HG03135 (cell line): ENCODE results near the gene FLVCR2.

Experiments used
- ATAC-seq: cut with Tn5 transposase; IDR thresholded peaks from one replicate; pipeline ENCODE4 v1.9.1; 2021; ENCODE audit warnings: mild to moderate bottlenecking, moderate library complexity; ENCODE audit not compliant: unreplicated experiment

Gene FLVCR2, protein sequence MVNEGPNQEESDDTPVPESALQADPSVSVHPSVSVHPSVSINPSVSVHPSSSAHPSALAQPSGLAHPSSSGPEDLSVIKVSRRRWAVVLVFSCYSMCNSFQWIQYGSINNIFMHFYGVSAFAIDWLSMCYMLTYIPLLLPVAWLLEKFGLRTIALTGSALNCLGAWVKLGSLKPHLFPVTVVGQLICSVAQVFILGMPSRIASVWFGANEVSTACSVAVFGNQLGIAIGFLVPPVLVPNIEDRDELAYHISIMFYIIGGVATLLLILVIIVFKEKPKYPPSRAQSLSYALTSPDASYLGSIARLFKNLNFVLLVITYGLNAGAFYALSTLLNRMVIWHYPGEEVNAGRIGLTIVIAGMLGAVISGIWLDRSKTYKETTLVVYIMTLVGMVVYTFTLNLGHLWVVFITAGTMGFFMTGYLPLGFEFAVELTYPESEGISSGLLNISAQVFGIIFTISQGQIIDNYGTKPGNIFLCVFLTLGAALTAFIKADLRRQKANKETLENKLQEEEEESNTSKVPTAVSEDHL

DNA sequence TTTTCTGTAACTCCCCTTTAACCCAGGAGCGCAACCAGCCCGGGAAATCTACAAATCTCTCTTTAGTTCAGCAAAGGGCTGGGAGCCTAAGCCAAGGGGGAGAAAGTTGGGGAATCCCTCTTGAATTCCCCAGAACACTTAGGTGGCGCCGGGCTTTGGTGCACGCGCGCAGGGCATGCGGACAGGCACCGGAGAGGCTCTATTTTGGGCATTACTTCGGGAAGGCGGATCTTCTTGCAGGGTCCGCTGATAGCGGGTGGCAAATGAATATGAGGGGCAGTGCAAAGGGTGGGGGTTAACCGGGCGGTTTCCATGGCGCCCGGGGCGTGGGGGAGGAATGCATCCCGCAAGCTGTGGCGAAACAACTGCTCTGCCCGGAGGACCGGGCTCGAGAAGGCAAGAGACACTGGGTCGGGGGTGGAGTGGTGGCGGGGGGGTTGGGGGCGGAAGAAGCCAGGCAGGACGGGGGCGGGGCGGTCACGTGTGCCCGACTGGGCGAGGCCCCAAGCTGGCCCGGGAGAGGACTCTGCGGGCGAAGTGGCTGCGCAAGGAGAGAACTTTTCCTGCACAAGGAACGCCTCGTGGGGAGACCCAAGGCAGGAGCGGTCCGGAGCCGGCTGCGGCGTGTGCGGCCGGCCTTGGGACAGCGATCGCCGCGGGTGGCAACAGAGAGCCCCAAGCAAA, at the start of gene FLVCR2:
FLVCR2 (plus strand) TSS at position 519 of the 684 bp plus-strand sequence. CDS start 353 bp downstream, outside the sequence.
- ATAC-seq = peak; percentile 33

DNA sequence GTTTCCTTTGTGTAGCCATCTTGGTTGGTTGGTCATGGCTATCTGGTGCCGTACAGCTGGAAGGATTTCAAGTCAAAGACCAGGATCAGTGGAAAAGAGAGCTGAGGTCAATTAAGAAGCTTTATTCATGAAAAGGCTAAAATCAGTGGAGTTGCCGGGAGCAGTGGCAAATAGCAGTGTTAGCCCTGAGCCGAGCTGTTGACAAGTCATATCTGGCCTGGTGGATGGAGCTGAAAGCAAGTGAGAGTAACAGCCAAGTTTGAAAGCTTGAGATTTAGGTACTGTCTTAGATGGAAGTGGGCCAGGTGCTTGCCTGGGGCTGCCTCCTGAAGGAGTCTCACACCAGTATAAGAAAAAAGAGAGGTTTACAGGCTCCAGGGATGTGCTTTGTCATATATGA, 47.2 kb upstream of the FLVCR2 start:
- ATAC-seq = no peak

DNA sequence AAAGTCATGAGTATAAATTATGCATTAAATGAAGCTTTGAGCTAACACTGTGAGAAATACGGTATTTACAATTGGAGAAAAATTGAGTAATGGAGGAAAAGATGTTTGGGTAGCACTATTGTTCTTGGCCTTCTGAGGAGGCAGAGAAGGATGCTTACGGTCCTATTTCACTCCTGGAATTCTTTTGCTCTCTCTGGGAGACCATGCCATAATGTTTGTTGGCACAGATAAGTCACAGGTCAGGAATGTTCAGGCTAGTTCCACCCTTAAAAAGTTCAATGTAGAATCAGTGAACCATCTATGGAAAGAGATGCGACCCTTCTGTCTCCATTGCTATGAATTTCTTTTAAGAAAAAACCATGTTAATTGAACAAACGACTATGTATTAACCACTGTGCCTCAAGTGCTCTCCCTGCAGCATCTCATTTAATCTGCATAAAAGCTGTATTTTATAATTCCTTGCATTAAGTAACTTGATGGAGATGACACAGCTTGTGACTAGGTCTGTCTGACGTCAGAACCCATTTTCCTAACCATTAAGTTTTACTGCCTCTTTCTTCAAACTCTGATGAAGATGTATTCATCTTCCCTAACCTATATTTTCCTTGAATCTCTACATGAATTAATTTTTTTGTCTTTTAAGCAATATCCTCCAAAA, 46.6 kb upstream of the FLVCR2 start:
- no peak for ATAC-seq

DNA sequence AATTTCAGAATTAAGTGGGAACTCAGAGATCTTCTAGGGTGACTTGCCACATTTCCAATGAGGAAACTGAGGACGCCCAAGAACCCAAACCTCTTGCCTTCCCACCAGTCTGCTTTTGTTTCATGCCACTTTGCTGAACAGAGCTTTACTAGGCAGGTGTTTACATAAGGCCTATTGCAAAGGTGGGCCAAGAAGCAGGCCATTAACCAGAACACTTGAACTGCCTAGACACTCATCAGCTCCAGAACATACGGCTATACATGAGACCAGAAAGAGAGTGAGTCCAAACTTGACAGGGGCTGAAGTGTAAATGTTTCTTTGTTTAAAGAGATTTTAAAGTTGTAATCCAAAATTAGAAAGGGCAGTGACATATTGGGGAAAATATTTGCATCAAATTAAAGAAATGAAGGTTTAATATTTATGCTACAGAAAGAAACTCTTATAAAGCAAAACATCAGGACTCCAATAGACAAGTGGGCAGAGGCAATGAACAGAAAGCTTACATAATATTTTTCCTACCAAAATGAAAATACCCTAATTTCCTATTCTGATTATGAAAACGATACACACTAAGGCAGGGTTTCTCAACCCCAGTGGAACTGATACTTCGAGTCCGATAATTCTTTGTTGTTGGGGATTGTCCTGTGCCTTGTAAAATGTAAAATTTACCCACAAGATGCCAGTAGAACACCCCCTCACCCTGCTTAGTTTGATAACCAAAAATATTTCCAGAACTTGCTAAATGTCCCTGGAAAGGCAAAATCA, 44.4 kb upstream of the FLVCR2 start:
- no peak for ATAC-seq

DNA sequence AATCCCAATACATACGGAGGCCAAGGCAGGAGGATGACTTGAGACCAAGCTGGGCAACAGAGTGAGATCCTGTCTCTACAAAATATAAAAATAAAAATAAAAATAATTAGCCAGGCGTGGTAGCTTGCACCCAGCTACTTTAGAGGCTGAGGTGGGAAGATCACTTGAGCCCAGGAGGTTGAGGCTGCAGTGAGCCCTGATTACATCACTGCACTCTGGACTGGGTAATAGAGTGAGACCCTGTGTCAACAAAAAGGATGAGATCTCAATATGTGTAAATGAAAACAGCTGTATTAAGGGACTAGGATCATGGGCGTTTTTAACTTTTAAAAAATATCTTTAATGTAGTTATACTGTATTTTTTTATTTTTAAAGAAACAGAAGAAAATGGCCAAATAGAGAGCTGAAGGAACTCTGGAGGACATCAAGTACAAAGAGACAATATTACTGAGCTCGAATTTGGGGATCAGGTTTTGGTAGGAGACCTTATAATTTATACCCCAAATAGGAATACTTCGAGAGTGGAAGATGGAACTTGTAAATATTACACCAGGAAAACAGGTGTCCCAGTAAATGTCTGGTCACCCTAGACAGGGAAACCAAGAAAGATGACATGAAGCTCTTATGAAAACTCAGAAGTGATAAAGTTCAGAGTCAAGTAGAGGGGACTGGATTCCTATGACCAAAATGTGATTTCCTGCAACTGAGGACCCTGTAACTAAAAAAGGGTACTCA, 43.1 kb upstream of the FLVCR2 start:
- no peak for ATAC-seq

DNA sequence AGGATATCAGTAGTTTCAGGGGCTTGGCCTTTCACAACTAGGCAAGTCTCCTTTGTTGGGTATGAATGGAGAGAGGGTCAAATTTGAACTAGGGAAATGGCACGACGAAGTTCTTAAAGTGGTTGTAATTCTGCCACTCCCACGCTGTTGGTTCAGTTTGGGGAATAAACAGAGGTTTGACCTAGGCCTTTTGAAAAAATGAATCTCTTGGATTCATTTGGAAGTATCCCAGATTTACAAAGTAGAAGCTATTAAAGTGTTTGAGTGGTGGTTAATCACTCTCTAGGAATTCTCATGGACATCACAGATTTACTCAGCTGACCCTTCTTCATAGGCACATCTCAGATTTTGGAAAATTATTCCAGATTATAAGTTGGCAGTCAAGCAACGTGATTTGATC, 41.3 kb upstream of the FLVCR2 start:
- no peak for ATAC-seq

DNA sequence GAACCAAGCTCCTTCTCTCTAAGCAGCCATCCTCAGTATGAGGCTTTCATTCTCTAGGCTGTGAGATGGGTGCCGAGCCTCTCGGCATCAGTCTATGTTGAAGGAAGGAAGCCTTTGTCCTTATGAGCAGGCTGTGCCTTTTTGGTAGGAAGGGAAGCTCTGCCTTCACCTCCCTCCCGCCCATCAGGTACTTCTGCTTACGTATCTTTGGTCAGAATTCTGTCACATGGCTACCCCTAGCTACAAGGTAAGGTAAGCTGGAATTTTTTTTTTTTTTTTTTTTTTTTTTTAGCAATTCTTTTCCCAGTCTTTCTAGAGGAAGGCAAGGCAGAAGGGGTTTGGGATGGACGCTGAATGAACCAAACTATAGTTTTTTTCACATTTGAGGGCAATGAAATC, 39.3 kb upstream of the FLVCR2 start:
- no peak for ATAC-seq

DNA sequence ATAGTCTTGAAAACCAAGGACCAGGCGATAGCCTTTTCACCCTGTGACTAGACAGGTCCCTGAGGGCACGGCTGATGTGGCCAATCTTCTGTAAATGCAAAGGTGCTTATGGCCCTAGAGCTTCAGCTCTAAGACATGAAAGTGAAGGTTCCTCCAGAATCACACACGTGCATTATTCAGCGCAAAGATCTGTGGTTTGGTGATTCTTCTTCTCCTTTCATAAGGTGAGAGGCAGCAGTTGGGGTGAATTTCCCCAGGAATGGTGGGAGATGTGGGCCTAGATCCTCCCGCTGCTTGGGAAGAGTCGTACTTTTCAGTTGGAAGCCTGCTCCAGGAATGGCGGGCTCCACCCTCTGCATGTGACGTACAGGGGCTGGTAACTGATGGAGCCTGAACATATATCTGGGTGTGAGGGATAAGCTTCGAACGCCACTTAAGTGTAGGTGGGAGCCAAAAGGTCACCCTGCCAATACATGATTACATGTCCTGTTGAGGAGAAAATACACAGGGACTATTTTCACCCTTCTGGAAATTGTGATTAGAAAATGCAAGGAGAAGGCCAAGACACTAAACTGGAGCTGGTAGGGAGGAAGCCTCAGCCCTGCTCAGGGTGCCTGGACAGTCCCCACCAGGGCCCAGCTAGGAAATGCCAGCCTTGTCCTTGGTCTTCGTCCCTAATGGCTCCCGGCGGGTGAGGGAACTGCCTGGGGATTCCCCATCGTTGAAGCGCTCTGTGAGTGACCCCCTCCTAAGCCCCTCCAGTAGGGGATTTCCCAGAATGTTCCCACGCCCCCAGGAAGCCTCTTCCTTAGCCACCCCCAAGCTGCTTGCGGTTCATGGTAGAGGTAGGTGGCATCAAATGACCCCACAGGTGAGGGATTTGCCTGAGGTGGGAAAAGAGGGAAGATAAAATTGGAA, 38.6 kb upstream of the FLVCR2 start:
- no peak for ATAC-seq

DNA sequence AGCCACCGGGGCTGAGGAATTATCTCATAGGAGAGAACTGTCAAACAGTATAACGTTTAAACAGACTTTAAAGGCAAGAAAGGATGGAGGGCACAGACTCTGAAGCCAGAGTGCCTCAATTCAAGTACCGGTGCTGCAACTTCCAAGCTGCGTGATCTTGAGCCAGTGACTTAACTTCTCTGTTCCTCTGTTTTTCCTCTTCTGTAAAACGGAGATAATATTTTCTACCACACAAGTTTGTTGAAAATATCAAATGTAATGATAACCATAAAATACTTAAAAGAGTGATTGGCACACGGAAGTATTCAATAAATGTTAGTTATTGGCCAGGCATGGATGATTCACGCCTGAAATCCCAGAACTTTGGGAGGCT, 38.0 kb upstream of the FLVCR2 start:
- ATAC-seq = no peak

DNA sequence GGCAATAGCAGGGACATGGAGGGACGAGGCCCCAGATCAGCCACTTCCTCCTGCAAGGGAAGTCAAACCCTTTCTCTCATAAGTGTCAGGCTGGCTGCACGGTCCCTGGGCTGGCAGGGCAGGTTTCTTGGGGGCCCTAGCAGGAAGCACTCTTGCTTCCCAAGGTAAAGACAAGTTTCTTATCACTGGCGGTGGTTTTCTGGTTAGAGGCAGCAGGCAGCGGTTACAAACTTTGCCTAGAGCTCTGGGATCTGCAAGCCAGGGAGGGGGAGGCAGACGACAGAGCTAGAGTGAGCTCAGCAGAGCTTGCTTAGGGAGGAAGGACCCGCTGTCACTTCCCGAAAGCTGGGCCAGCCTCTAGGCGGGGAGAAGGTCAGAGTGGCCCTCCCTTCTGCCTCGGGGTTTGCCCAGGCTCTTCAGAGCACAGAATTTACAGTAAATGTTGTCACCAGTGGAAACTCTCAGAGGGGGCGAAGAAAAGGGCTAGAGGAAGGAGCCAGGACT, 35.8 kb upstream of the FLVCR2 start:
- peak; percentile 57 for ATAC-seq

DNA sequence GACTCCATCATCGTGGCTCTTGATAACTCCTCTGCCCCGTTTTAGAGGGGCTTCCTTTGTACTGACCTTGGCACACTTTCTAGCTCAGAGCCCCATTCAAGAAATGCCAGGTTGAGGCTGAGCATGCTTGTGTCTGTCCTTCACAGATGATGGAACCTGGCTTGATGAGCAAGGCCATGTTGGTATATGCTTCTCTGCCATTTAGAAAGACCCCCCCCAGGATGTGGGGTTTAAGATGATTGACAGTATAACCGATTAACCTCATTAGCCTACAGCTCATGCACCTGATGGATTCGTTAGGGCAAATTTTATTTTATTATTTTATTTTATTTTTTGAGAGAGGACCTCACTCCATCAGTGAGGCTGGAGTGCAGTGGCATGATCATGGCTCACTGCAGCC, 35.2 kb upstream of the FLVCR2 start:
- ATAC-seq = no peak

DNA sequence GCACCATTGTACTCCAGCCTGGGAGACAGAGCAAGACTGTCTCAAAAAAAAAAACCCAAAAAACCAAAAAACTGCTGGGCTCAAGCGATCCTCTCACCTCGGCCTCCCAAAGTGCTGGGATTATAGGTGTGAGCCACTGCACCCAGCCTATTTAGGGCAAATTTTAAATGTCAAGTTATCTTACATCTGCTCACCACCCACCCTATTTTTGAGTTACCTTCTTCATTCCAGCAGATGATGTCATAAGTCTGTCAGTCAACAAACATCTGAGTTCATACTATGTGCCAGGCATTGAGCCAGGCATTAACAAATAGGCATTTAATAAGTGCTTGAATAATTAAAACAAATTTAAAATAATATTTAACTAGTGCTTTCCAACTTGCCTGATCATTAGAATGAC, 34.6 kb upstream of the FLVCR2 start:
- ATAC-seq = no peak

DNA sequence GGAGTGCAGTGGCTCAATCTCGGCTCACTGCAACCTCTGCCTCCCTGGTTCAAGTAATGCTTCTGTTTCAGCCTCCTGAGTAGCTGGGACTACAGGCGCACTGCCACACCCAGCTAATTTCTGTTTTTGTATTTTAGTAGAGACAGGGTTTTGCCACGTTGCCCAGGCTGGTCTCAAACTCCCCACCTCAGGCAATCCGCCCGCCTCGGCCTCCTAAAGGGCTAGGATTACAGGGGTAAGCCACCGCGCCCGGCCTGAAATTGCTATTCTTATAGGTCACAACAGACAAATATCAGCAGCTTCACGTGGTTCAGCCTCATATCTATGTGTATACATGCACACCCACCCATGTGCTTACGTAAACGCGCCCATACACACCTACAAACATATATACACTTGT, 32.5 kb upstream of the FLVCR2 start:
- no peak for ATAC-seq

DNA sequence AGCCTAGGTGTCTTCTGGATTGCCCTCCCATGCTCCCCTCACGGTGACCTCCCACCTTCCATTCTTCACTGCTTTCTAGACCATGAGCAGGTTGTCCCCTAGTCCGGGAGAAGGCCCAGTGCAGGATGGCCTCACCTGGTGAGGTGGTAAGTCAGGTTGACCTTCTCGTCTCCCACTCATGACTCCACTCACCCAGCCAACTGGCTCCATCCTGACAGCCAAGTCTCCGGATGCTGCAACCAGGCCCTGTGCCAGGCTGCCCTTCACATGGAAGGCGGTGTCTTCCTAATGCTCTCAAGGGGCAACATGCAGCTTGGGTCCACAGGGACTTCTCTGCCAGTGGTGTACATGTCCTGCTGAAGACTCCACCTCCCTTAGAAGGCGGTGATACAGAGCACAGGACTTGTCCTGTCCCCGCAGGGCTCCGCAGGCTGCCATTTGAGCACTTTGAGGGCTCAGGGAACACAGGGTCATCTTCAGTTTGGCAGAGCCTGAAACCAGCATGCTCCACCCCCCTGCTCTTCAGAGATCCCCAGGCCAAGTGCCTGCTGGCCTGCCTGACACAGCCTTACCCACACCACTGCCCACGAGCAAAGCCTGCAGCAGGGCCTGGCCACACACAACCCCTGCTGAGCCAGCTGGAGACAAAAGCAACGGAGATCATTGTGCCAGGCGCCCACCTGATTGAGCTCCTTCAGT, 30.7 kb upstream of the FLVCR2 start:
- ATAC-seq = no peak

DNA sequence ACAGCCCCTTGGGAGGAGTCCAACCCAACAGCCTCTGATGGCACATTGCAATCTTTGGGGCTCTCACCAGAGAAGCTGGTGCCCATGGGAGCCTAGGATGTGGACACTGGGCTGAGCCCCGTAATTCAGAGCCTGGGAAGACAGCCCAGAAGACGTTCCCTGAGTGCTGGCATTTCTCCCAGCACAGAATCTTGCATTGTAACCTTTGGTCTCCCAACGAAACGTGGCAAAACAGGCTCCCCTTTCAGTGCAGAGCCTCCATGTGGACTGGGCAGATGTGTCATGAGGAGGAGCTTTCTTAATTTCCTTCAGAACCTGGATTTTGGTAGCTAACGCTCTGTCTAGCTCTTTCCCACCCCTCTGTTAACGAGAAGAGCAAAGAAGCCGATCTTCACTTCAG, 29.9 kb upstream of the FLVCR2 start:
- ATAC-seq = no peak

DNA sequence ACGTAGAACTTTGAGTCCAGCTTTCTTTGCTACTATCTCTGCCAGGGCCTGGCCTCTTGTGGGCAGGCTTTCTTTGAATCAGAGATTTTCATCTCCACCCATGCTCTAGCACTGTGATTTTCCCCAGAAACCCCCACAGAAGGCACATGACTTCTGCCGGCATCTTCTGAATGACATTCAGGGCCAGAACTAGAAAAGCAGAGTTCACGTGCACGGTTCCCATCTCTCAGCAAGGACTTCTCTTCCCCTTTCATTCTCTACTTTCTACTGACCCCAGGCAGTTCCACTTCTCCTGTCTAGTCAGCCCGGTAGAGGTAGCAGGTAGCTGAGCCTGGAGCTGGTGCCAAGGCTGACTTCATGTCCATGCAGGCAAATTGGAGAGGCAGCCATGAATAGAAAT, 29.3 kb upstream of the FLVCR2 start:
- no peak for ATAC-seq

DNA sequence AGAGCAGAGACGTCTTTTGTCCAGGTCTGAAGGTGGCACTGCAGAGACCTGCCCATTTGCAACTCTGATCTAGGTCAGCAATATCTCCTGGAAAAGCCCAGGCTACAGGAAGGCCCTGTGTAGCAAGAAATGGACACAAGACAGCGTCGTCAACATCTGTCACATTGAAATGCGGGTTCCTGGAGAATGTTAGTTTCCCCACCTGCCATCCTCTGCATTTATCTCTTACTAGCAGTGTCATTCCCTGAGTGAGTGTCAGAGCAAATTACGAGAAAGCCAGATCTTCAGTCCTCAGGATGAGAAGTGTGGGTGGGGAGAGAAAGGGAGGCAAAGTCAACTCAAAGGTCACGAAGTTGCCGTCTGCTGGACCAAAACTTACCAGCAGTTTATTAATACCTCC, 27.4 kb upstream of the FLVCR2 start:
- no peak for ATAC-seq

DNA sequence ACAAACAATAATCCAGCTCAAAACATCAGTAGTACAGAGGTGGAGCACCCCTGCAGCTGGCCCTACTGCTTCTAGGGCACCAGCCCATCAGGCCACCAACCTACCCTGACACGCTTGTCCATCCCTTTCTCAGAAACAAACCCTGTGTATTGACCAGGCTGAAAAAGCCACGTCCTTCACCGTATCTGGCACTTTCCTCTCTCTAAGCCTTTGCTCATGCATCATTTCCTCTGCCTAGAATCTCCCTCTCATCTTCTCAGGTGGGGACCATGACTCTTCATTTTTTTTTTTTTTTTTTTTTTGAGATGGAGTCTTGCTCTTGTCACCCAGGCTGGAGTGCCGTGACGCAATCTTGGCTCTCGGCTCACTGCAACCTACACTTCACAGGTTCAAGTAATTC, 25.3 kb upstream of the FLVCR2 start:
- ATAC-seq = no peak
